Neuronal stem cell (in vitro differentiated cells): ENCODE data around the gene TAS2R60.
"Not testable (repeated sequence)": the region's sequence is repeated elsewhere in the genome, so short reads cannot be mapped to it uniquely, and the experiment has no call there.

Experiments used
- DNase-seq: peaks from one replicate; pipeline ENCODE4 v3.0.0-alpha.2; 2013; ENCODE audit warnings: low spot score
- H2AFZ ChIP-seq: one replicate; pipeline ENCODE4 v1.6.1; 2013; ENCODE audit warnings: mild to moderate bottlenecking, low read length, inconsistent platforms
- H2AK5ac ChIP-seq: 2 replicates; pipeline ENCODE4 v1.6.1; 2013; ENCODE audit warnings: low read depth, mild to moderate bottlenecking, inconsistent platforms, low read length, moderate library complexity, mixed read lengths
- H2BK120ac ChIP-seq: 2 replicates; pipeline ENCODE4 v1.6.1; 2013; ENCODE audit warnings: low read depth, mild to moderate bottlenecking, inconsistent platforms, low read length, moderate library complexity, mixed read lengths
- H2BK12ac ChIP-seq: one replicate; pipeline ENCODE4 v1.6.1; 2013; ENCODE audit warnings: low read length, inconsistent platforms
- H2BK15ac ChIP-seq: 2 replicates; pipeline ENCODE4 v1.6.1; 2013; ENCODE audit warnings: mild to moderate bottlenecking, low read length, inconsistent platforms, mixed read lengths
- H2BK5ac ChIP-seq: one replicate; pipeline ENCODE4 v1.6.1; 2013; ENCODE audit warnings: inconsistent platforms, mild to moderate bottlenecking, low read length, moderate library complexity
- H3K14ac ChIP-seq: one replicate; pipeline ENCODE4 v1.6.1; 2013; ENCODE audit warnings: low read length, inconsistent platforms
- H3K18ac ChIP-seq: 2 replicates; pipeline ENCODE4 v1.6.1; 2013; ENCODE audit warnings: low read length, inconsistent platforms
- H3K23ac ChIP-seq: 2 replicates; pipeline ENCODE4 v1.6.1; 2013; ENCODE audit warnings: low read depth, mild to moderate bottlenecking, mixed read lengths, low read length, inconsistent platforms; ENCODE audit not compliant: poor library complexity
- H3K27ac ChIP-seq: replicated peaks from 3 replicates; pipeline ENCODE4 v1.5.1; 2013; ENCODE audit warnings: low read length, inconsistent platforms
- H3K27me3 ChIP-seq, 3 experiments: 2 replicates each; pipeline ENCODE4 v1.6.1; 2013; ENCODE audit warnings: low read length in 3 of 3, mild to moderate bottlenecking in 2 of 3, inconsistent platforms in 1 of 3, low read depth in 1 of 3, mixed read lengths in 1 of 3, moderate library complexity in 1 of 3; ENCODE audit not compliant: control insufficient read depth in 3 of 3, insufficient read depth in 3 of 3
- H3K36me3 ChIP-seq, 2 donors: replicated peaks in 1 of 2; 2 replicates each; pipeline ENCODE4 v1.6.1; 2013; ENCODE audit warnings: low read length in 2 of 2; ENCODE audit not compliant: control insufficient read depth in 2 of 2, insufficient read depth in 2 of 2
- H3K4ac ChIP-seq: 2 replicates; pipeline ENCODE4 v1.6.1; 2013; ENCODE audit warnings: inconsistent platforms, mild to moderate bottlenecking, low read length, moderate library complexity
- H3K4me1 ChIP-seq, 2 donors: 1 replicate in 1 of 2; 2 replicates in 1 of 2; pipeline ENCODE4 v1.6.1; 2013; ENCODE audit warnings: low read length in 2 of 2, low read depth in 1 of 2; ENCODE audit not compliant: control insufficient read depth in 2 of 2, insufficient read depth in 1 of 2
- H3K4me2 ChIP-seq: one replicate; pipeline ENCODE4 v1.6.1; 2013; ENCODE audit warnings: mild to moderate bottlenecking, low read length, inconsistent platforms; ENCODE audit not compliant: insufficient read depth, poor library complexity, severe bottlenecking
- H3K4me3 ChIP-seq, 2 donors: 2 replicates each; pipeline ENCODE4 v1.5.1; 2013; ENCODE audit warnings: low read length in 2 of 2, mild to moderate bottlenecking in 2 of 2, inconsistent platforms in 1 of 2, moderate library complexity in 1 of 2
- H3K79me1 ChIP-seq: one replicate; pipeline ENCODE4 v1.6.1; 2013; ENCODE audit warnings: low read depth, mild to moderate bottlenecking, inconsistent platforms, low read length, moderate library complexity
- H3K9ac ChIP-seq: one replicate; pipeline ENCODE4 v1.6.1; 2013; ENCODE audit warnings: mild to moderate bottlenecking, low read depth, low read length, inconsistent platforms; ENCODE audit not compliant: poor library complexity
- H3K9me3 ChIP-seq, 2 donors: replicated peaks in 1 of 2; 2 replicates each; pipeline versions ENCODE3 to v1.6.1; 2013; ENCODE audit warnings: low read length in 2 of 2, mild to moderate bottlenecking in 2 of 2, inconsistent platforms in 1 of 2, low read depth in 1 of 2, mixed read lengths in 1 of 2, moderate library complexity in 1 of 2; ENCODE audit not compliant: control insufficient read depth in 2 of 2, insufficient read depth in 1 of 2
- H4K8ac ChIP-seq: one replicate; pipeline ENCODE4 v1.6.1; 2013; ENCODE audit warnings: low read depth, mild to moderate bottlenecking, inconsistent platforms, low read length, moderate library complexity
- H4K91ac ChIP-seq: one replicate; pipeline ENCODE4 v1.6.1; 2013; ENCODE audit warnings: low read length, low read depth, mild to moderate bottlenecking, inconsistent platforms; ENCODE audit not compliant: poor library complexity
- WGBS, 2 donors: extraction: QIAGEN DNeasy Blood & Tissue Kit; methylation state at CpG; one replicate each; pipeline ENCODE4 v1.1.7; 2013; ENCODE audit warnings: missing lambda C conversion rate in 2 of 2, mixed read lengths in 1 of 2; ENCODE audit not compliant: insufficient read length in 2 of 2, insufficient replicate concordance in 1 of 2; ENCODE audit errors: extremely low coverage in 2 of 2; 5-methylcytosine and 5-hydroxymethylcytosine counted together

TAS2R60 gene

DNA sequence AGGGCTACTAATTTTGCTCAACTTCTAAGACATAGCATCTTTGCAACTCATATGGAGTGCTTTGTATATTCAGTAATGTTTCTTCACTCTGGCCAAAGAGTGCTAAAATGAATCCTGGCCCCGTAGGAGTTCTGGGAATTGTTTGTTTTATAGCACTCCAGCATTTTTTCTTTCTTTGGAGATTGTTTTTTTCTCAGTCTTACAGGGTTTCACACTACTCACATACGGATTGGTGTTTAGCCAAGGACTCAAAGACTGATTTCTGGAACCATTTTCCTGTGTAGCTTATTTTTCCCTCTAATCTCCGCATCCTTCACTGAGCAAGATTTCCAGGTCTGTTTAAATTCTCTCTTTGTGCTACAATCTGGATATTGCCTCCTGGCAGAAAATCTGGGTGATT is 40.9 kb downstream of the TAS2R60 start:
- Histone ChIP-seq H3K27me3 (no peaks in the 10 kb centered on the region), H3K4ac (no peak overlapping the region), H2BK120ac (no peak overlapping the region), H2BK15ac (no peak overlapping the region), H3K9ac (no peak overlapping the region), H3K9me3 (no peaks in the 10 kb centered on the region), H4K8ac (no peak overlapping the region), H3K27ac (no peak overlapping the region), H2AFZ (no peak overlapping the region), H3K4me1 (no peaks in the 10 kb centered on the region), H3K79me1 (no peaks in the 10 kb centered on the region), H3K14ac (no peak overlapping the region), H2BK12ac (no peak overlapping the region), H2AK5ac (no peak overlapping the region), H3K4me2 (no peak overlapping the region), H4K91ac (no peak overlapping the region), H3K18ac (no peak overlapping the region), H3K36me3 (no peaks in the 10 kb centered on the region), H3K4me3 (no peak overlapping the region), H2BK5ac (no peak overlapping the region), H3K23ac (no peak overlapping the region)
- DNase-seq: no peak
- WGBS, 2 donors: no CpG with 5 or more reads among the region's 3 CpGs

DNA sequence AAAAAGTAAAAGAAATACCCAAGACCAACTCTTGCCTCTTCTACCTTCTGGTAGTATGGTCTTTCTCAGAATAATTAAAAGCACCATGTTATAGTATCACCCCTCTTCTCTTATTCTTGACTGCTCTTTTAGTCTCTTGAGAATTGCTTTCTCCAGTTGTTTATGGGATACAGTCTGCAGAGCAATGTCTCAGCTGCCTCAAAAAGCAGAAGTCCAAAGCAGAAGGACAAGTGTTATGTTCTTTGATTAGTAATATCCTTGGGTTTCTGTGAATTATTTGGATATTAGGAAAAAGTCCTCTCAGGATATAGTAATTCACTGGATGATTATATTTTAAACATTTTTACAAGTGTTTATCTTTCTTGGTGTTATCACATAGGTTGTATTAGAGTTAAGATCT is 41.8 kb downstream of the TAS2R60 start:
- no peak overlapping the region for H2BK120ac ChIP-seq
- no peak overlapping the region for H2BK12ac ChIP-seq
- H3K14ac ChIP-seq: no peak overlapping the region
- no peak overlapping the region for H2BK5ac ChIP-seq
- no peak overlapping the region for H2AK5ac ChIP-seq
- H3K4me3 ChIP-seq: no peak overlapping the region
- no peaks in the 10 kb centered on the region for H3K36me3 ChIP-seq
- H3K4ac ChIP-seq: no peak overlapping the region
- no peak overlapping the region for H2AFZ ChIP-seq
- no peaks in the 10 kb centered on the region for H3K27me3 ChIP-seq
- DNase-seq: no peak
- H3K4me1 ChIP-seq: no peaks in the 10 kb centered on the region
- H3K9ac ChIP-seq: no peak overlapping the region
- no peak overlapping the region for H3K18ac ChIP-seq
- H3K9me3 ChIP-seq: no peaks in the 10 kb centered on the region
- H4K8ac ChIP-seq: no peak overlapping the region
- no peak overlapping the region for H2BK15ac ChIP-seq
- no peak overlapping the region for H3K23ac ChIP-seq
- H4K91ac ChIP-seq: no peak overlapping the region
- H3K4me2 ChIP-seq: no peak overlapping the region
- H3K79me1 ChIP-seq: no peaks in the 10 kb centered on the region
- H3K27ac ChIP-seq: no peak overlapping the region

DNA sequence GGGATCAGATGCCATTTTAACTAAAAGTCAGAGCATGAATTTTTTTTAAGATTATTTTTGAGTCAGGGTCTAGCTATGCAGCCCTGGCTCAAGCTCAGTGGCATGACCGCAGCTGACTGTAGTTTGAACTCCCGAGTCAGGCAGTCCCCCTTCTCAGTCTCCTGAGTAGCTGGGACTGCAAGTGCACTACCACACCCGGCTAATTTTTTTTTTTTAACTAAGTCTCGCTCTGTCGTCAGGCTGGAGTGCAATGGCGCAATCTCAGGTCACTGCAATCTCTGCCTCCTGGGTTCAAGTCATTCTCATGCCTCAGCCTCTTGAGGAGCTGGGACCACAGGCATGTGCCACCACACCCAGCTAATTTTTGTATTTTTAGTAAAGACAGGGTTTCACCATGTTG is 42.2 kb downstream of the TAS2R60 start:
- H2AK5ac ChIP-seq: no peak overlapping the region
- H4K8ac ChIP-seq: no peak overlapping the region
- no peaks in the 10 kb centered on the region for H3K27me3 ChIP-seq
- no peaks in the 10 kb centered on the region for H3K4me1 ChIP-seq
- no peaks in the 10 kb centered on the region for H3K9me3 ChIP-seq
- H3K23ac ChIP-seq: no peak overlapping the region
- no peak overlapping the region for H3K4me2 ChIP-seq
- H3K27ac ChIP-seq: no peak overlapping the region
- H3K79me1 ChIP-seq: no peaks in the 10 kb centered on the region
- H2BK12ac ChIP-seq: no peak overlapping the region
- no peak overlapping the region for H3K4ac ChIP-seq
- H4K91ac ChIP-seq: no peak overlapping the region
- H2BK120ac ChIP-seq: no peak overlapping the region
- H3K4me3 ChIP-seq: no peak overlapping the region
- no peak overlapping the region for H2BK15ac ChIP-seq
- H3K18ac ChIP-seq: no peak overlapping the region
- no peak overlapping the region for H2BK5ac ChIP-seq
- no peak overlapping the region for H2AFZ ChIP-seq
- no peak overlapping the region for H3K14ac ChIP-seq
- no CpG with 5 or more reads among the region's 6 CpGs for WGBS, 2 donors
- no peaks in the 10 kb centered on the region for H3K36me3 ChIP-seq
- H3K9ac ChIP-seq: no peak overlapping the region
- DNase-seq: no peak

DNA sequence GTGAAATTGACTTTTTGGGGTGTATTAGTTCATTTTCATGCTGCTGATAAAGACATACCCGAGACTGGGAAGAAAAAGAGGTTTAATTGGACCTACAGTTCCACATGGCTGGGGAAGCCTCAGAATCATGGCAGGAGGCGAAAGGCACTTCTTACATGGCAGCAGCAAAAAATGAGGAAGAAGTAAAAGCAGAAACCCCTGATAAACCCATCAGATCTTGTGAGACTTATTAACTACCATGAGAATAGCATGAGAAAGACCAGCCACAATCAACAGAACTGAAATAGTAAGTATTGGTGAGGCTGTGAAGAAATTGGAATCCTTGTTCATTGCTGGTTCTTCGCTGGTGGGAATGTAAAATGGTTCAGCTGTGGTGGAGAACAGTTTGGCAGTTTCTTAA is 43.0 kb downstream of the TAS2R60 start:
- not testable (repeated sequence) for H3K18ac ChIP-seq, H3K4me2 ChIP-seq
- WGBS, 2 donors: no CpG with 5 or more reads among the region's 3 CpGs

More for the DNA sequence above, 43.0 kb downstream of the TAS2R60 start:
- H4K91ac ChIP-seq, H2AK5ac ChIP-seq, H3K4me3 ChIP-seq, H3K36me3 ChIP-seq, H3K9ac ChIP-seq, H3K79me1 ChIP-seq, H2BK15ac ChIP-seq, H2BK120ac ChIP-seq, DNase-seq, H3K9me3 ChIP-seq, H2BK12ac ChIP-seq, H2BK5ac ChIP-seq, H3K4ac ChIP-seq, H3K14ac ChIP-seq, H3K4me1 ChIP-seq, H3K27ac ChIP-seq, H3K23ac ChIP-seq, H3K27me3 ChIP-seq, H4K8ac ChIP-seq, H2AFZ ChIP-seq: not testable (repeated sequence)
